ENCODE measurements around the gene TRAM2. TPM values are rescaled to one million over a fixed set of nuclear protein-coding genes. Genes with fewer than 3 reads are reported as not detected.

TRAM2 gene
- total RNA-seq, 4 donors from 2014 or later: 13.3 to 23.8 (median 18.5) TPM

- H3K4me1 ChIP-seq: peaks cover 56 to 86% (median 76%) of the 10 kb centered on the region in 4 donors
- no peaks in the 10 kb centered on the region for H3K27me3 ChIP-seq
- H3K9me3 ChIP-seq: no peaks in the 10 kb centered on the region
- no peaks in the 10 kb centered on the region for H3K36me3 ChIP-seq
- H3K27ac ChIP-seq (replicated peaks in 1 of 4): no peak overlapping the region
- DNase-seq (ENCODE audit: extremely low spot score): no peak
- TF ChIP-seq CTCF (IDR thresholded peaks at IDR 0.05) (no peak), EP300 (IDR thresholded peaks at IDR 0.05) (no peak)
- WGBS: 90% methylated on average over 3 of the region's 3 CpGs
- no peak overlapping the region for H3K4me3 ChIP-seq
- intact Hi-C loops (cut with DNase I): no loop called here
Measured at GRCh38 chr6:52564856-52565255, 12.0 kb downstream of the TRAM2 start.

GRCh38 chr6:52562911-52563310 is 13.9 kb downstream of the TRAM2 start:
- intact Hi-C loops (cut with DNase I): no loop called here
- Histone ChIP-seq H3K27ac (replicated peaks in 1 of 4) (no peak overlapping the region), H3K4me3 (no peak overlapping the region), H3K4me1 (peaks cover 40 to 86% (median 71%) of the 10 kb centered on the region in 4 donors), H3K27me3 (no peaks in the 10 kb centered on the region), H3K36me3 (no peaks in the 10 kb centered on the region), H3K9me3 (no peaks in the 10 kb centered on the region)
- no peak for DNase-seq (ENCODE audit: extremely low spot score)
- 50% methylated on average over 3 of the region's 3 CpGs for WGBS
- no peak for TF ChIP-seq CTCF (IDR thresholded peaks at IDR 0.05)
- no peak for TF ChIP-seq POLR2AphosphoS5 (IDR thresholded peaks at IDR 0.05)
- no peak for TF ChIP-seq POLR2A (IDR thresholded peaks at IDR 0.05; ENCODE audit: low read depth)
- TF ChIP-seq EP300 (IDR thresholded peaks at IDR 0.05): no peak

GRCh38 chr6:52560462-52560861 is 16.4 kb downstream of the TRAM2 start:
- Histone ChIP-seq H3K27me3 (no peaks in the 10 kb centered on the region), H3K4me1 (peaks cover 35 to 87% (median 72%) of the 10 kb centered on the region in 4 donors), H3K27ac (replicated peaks in 1 of 4) (no peak overlapping the region), H3K4me3 (no peak overlapping the region), H3K9me3 (no peaks in the 10 kb centered on the region), H3K36me3 (no peaks in the 10 kb centered on the region)
- no peak for TF ChIP-seq EP300 (IDR thresholded peaks at IDR 0.05)
- TF ChIP-seq POLR2A (IDR thresholded peaks at IDR 0.05; ENCODE audit: low read depth): no peak
- no peak for TF ChIP-seq CTCF (IDR thresholded peaks at IDR 0.05)
- TF ChIP-seq POLR2AphosphoS5 (IDR thresholded peaks at IDR 0.05): no peak
- intact Hi-C loops (cut with DNase I): no loop called here
- 23% methylated on average over 5 of the region's 5 CpGs for WGBS
- DNase-seq (ENCODE audit: extremely low spot score): no peak

- intact Hi-C loops (cut with DNase I): no loop called here
- H3K4me1 ChIP-seq: peaks cover 35 to 89% (median 65%) of the 10 kb centered on the region in 4 donors
Measured at GRCh38 chr6:52558266-52559000, 18.4 kb downstream of the TRAM2 start.

More at GRCh38 chr6:52558266-52559000, 18.4 kb downstream of the TRAM2 start:
- TF ChIP-seq POLR2A (IDR thresholded peaks at IDR 0.05; ENCODE audit: low read depth): no peak
- TF ChIP-seq CTCF (IDR thresholded peaks at IDR 0.05): no peak
- TF ChIP-seq POLR2AphosphoS5 (IDR thresholded peaks at IDR 0.05): no peak
- peak overlapping the region; percentile 55 to 69 (median 62) for H3K27ac ChIP-seq (replicated peaks in 1 of 4)
- no peak overlapping the region for H3K4me3 ChIP-seq
- WGBS: 78% methylated on average over 5 of the region's 6 CpGs
- DNase-seq (ENCODE audit: extremely low spot score): no peak
- H3K27me3 ChIP-seq: no peaks in the 10 kb centered on the region
- H3K9me3 ChIP-seq: no peaks in the 10 kb centered on the region
- no peaks in the 10 kb centered on the region for H3K36me3 ChIP-seq
